ENCODE results near the gene CUX1.

CUX1 gene

DNA sequence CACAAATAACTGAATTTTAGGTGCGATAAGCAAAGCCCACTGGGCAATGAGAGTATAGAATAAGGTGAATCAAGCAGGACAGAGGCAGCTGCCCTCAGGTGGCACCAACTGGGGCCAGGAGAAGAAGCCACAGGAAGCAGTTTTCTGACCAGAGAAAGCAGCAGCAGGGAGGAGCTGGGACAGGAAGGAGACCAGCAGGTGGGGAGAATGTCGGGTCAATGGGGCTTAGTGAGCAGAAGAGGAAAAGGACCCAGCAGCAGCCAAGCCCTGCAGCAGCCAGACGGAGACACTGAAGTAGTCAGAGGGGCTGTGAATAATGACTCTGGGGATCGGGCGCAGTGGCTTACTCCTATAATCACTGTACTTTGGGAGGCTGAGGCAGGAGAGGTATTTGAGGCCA, 259.7 kb downstream of the CUX1 start:
- ATAC-seq, result no peak
- TF ChIP-seq ZC3H10 (CRISPR knock-in tag; IDR thresholded peaks at IDR 0.05) (no peak), ZNF8 (CRISPR knock-in tag; IDR thresholded peaks at IDR 0.05) (no peak), ZNF565 (CRISPR knock-in tag; conservative IDR thresholded peaks at IDR 0.05; ENCODE audit: low read depth) (no peak), PPARA (CRISPR knock-in tag; IDR thresholded peaks at IDR 0.05; ENCODE audit: borderline replicate concordance) (no peak), ISL1 (CRISPR knock-in tag; IDR thresholded peaks at IDR 0.05) (no peak), ZNF70 (CRISPR knock-in tag; IDR thresholded peaks at IDR 0.05) (no peak), TCF4 (CRISPR knock-in tag; IDR thresholded peaks at IDR 0.05; ENCODE audit: borderline replicate concordance) (no peak), ZFP30 (CRISPR knock-in tag; IDR thresholded peaks at IDR 0.05) (no peak), ESRRG (CRISPR knock-in tag; IDR thresholded peaks at IDR 0.05) (no peak)
- TF ChIP-seq, protein P1, sequence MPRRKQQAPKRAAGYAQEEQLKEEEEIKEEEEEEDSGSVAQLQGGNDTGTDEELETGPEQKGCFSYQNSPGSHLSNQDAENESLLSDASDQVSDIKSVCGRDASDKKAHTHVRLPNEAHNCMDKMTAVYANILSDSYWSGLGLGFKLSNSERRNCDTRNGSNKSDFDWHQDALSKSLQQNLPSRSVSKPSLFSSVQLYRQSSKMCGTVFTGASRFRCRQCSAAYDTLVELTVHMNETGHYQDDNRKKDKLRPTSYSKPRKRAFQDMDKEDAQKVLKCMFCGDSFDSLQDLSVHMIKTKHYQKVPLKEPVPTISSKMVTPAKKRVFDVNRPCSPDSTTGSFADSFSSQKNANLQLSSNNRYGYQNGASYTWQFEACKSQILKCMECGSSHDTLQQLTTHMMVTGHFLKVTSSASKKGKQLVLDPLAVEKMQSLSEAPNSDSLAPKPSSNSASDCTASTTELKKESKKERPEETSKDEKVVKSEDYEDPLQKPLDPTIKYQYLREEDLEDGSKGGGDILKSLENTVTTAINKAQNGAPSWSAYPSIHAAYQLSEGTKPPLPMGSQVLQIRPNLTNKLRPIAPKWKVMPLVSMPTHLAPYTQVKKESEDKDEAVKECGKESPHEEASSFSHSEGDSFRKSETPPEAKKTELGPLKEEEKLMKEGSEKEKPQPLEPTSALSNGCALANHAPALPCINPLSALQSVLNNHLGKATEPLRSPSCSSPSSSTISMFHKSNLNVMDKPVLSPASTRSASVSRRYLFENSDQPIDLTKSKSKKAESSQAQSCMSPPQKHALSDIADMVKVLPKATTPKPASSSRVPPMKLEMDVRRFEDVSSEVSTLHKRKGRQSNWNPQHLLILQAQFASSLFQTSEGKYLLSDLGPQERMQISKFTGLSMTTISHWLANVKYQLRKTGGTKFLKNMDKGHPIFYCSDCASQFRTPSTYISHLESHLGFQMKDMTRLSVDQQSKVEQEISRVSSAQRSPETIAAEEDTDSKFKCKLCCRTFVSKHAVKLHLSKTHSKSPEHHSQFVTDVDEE (CRISPR knock-in tag; IDR thresholded peaks at IDR 0.05), result no peak
- TF ChIP-seq, protein P2, sequence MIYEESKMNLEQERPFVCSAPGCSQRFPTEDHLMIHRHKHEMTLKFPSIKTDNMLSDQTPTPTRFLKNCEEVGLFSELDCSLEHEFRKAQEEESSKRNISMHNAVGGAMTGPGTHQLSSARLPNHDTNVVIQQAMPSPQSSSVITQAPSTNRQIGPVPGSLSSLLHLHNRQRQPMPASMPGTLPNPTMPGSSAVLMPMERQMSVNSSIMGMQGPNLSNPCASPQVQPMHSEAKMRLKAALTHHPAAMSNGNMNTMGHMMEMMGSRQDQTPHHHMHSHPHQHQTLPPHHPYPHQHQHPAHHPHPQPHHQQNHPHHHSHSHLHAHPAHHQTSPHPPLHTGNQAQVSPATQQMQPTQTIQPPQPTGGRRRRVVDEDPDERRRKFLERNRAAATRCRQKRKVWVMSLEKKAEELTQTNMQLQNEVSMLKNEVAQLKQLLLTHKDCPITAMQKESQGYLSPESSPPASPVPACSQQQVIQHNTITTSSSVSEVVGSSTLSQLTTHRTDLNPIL (CRISPR knock-in tag; IDR thresholded peaks at IDR 0.05; ENCODE audit: low read depth), result no peak
- TF ChIP-seq, protein P3, sequence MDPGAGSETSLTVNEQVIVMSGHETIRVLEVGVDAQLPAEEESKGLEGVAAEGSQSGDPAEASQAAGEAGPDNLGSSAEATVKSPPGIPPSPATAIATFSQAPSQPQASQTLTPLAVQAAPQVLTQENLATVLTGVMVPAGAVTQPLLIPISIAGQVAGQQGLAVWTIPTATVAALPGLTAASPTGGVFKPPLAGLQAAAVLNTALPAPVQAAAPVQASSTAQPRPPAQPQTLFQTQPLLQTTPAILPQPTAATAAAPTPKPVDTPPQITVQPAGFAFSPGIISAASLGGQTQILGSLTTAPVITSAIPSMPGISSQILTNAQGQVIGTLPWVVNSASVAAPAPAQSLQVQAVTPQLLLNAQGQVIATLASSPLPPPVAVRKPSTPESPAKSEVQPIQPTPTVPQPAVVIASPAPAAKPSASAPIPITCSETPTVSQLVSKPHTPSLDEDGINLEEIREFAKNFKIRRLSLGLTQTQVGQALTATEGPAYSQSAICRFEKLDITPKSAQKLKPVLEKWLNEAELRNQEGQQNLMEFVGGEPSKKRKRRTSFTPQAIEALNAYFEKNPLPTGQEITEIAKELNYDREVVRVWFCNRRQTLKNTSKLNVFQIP (CRISPR knock-in tag; IDR thresholded peaks at IDR 0.05; ENCODE audit: borderline replicate concordance, low read depth), result no peak
- TF ChIP-seq, protein P4, sequence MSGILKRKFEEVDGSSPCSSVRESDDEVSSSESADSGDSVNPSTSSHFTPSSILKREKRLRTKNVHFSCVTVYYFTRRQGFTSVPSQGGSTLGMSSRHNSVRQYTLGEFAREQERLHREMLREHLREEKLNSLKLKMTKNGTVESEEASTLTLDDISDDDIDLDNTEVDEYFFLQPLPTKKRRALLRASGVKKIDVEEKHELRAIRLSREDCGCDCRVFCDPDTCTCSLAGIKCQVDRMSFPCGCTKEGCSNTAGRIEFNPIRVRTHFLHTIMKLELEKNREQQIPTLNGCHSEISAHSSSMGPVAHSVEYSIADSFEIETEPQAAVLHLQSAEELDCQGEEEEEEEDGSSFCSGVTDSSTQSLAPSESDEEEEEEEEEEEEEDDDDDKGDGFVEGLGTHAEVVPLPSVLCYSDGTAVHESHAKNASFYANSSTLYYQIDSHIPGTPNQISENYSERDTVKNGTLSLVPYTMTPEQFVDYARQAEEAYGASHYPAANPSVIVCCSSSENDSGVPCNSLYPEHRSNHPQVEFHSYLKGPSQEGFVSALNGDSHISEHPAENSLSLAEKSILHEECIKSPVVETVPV (CRISPR knock-in tag; IDR thresholded peaks at IDR 0.05), result no peak

DNA sequence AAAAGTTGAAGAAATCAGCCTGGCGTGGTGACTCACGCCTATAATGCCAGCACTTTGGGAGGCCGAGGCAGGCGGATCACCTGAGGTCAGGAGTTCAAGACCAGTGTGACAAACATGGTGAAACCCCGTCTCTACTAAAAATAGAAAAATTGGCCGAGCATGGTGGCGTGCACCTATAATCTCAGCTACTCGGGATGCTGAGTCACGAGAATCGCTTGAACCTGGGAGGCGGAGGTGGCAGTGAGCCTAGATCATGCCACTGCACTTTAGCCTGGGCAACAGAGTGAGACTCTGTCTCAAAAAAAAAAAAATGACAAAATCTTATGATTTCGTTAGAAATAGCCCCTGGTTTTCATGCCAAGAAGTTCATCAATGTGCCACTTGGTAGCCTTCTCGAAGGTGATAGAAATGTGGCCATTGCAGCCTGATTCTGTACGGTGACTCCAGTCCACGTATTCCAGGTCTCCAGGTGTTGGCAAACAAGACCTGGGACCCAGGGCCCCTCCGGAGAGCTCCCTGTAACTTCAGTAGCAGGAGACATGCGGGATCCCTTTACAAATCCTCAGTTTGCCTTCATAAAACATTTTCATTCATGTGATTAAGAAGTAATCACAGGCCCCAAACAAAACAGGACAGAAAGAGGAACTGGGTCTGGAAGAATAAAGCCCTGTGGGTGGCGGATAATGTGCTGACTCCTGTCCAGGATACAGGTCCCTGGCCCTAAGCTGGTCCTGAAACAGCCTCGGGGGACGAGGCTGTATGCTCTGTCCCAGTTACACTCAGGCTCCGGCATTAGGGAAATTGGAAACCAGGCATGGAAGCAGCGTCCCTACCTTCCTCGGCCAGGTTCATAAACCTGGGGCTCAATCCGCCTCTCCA, 262.0 kb downstream of the CUX1 start:
- ATAC-seq, result no peak
- TF ChIP-seq CSDC2 (CRISPR knock-in tag; IDR thresholded peaks at IDR 0.05) (no peak), ESRRG (CRISPR knock-in tag; IDR thresholded peaks at IDR 0.05) (no peak), BACH2 (CRISPR knock-in tag; IDR thresholded peaks at IDR 0.05; ENCODE audit: borderline replicate concordance) (no peak), TOX (CRISPR knock-in tag; IDR thresholded peaks at IDR 0.05; ENCODE audit: borderline replicate concordance) (no peak), ARNTL (CRISPR knock-in tag; IDR thresholded peaks at IDR 0.05; ENCODE audit: borderline replicate concordance, low read depth) (no peak), OSR1 (CRISPR knock-in tag; IDR thresholded peaks at IDR 0.05) (no peak), ZNF8 (CRISPR knock-in tag; IDR thresholded peaks at IDR 0.05) (no peak), ZNF70 (CRISPR knock-in tag; IDR thresholded peaks at IDR 0.05) (no peak)

DNA sequence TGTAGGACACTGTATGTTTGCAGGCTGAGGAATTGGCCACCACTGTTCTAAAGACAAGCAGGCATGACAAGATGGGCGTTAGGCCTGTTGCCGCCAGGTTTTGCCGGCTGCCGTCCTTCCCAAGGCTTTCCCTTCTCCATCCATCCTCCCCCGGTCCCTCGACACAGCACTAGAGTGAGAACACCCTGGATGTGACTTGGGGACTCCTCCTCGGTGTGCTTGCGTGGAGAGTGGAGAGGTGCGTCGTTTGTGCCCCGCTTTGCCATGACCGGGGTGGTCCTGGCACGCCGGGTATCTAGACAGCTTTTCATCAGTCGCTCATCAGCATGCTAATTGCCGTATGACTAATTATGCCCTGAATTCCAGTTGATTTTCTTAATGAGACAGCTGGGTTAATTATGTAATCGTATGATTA, 262.6 kb downstream of the CUX1 start:
- ATAC-seq, result no peak
- no peak for TF ChIP-seq GLIS3 (CRISPR knock-in tag; IDR thresholded peaks at IDR 0.05)
- no peak for TF ChIP-seq CSDC2 (CRISPR knock-in tag; IDR thresholded peaks at IDR 0.05)
- TF ChIP-seq RARB (CRISPR knock-in tag; IDR thresholded peaks at IDR 0.05), result no peak
- no peak for TF ChIP-seq ZNF70 (CRISPR knock-in tag; IDR thresholded peaks at IDR 0.05)
- TF ChIP-seq, protein P3 (CRISPR knock-in tag; IDR thresholded peaks at IDR 0.05; ENCODE audit: borderline replicate concordance, low read depth), result no peak
- TF ChIP-seq, protein P4 (CRISPR knock-in tag; IDR thresholded peaks at IDR 0.05), result no peak
- TF ChIP-seq, protein P5, sequence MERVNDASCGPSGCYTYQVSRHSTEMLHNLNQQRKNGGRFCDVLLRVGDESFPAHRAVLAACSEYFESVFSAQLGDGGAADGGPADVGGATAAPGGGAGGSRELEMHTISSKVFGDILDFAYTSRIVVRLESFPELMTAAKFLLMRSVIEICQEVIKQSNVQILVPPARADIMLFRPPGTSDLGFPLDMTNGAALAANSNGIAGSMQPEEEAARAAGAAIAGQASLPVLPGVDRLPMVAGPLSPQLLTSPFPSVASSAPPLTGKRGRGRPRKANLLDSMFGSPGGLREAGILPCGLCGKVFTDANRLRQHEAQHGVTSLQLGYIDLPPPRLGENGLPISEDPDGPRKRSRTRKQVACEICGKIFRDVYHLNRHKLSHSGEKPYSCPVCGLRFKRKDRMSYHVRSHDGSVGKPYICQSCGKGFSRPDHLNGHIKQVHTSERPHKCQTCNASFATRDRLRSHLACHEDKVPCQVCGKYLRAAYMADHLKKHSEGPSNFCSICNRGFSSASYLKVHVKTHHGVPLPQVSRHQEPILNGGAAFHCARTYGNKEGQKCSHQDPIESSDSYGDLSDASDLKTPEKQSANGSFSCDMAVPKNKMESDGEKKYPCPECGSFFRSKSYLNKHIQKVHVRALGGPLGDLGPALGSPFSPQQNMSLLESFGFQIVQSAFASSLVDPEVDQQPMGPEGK (CRISPR knock-in tag; IDR thresholded peaks at IDR 0.05; ENCODE audit: borderline replicate concordance), result no peak
- TF ChIP-seq SNAI2 (CRISPR knock-in tag; IDR thresholded peaks at IDR 0.05), result no peak

Measured in SK-N-SH treated with all-trans-retinoic acid at 6 μM for 48 hours (cell line).